HG02642 (cell line): ENCODE measurements around the gene CCT6B.
"Not testable (repeated sequence)": the region's sequence is repeated elsewhere in the genome, so short reads cannot be mapped to it uniquely, and the experiment has no call there.

ENCODE experiments used
- ATAC-seq: cut with Tn5 transposase; IDR thresholded peaks from one replicate; pipeline ENCODE4 v1.9.1; 2021; ENCODE audit warnings: mild to moderate bottlenecking; ENCODE audit not compliant: unreplicated experiment, poor library complexity

Gene CCT6B

DNA sequence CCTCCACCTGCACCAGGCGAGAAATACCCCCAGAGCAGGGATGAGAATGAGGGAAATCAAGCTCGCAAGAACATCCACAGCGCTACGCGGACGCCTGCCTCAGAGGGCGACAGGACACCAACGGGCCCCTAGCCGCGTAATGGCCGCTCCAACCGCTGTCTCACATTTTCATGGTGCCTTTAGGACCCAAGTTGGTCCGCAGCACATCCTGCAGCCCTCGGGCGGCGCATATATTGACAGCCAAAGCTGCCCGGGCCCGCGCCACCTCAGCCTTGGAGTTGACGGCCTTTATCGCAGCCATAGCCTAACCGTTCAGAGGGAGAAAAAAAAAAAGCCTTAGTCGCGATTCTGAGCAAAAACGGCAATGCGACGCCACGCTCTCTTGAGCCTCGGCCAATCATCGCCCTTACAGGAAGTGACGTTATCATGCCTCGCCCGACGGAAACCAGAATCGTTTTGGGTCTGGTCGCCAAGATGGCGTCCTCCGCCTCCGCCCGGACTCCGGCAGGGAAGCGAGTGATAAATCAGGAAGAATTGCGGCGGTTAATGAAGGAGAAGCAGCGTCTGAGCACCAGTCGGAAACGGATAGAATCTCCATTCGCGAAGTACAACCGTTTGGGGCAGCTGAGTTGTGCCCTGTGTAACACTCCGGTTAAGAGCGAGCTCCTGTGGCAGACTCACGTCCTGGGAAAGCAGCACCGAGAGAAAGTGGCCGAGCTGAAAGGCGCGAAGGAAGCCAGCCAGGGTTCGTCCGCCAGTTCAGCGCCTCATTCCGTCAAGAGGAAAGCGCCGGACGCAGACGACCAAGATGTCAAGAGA lies at the start of gene CCT6B, which contains the start of gene ZNF830:
Gene CCT6B (minus strand): TSS at position 368 of the 819 bp plus-strand sequence. CDS start 67 bp downstream, at position 301.
Gene ZNF830 (plus strand): TSS at position 448 of the 819 bp plus-strand sequence. CDS start 27 bp downstream, at position 475.
- peak; percentile 93 for ATAC-seq

DNA sequence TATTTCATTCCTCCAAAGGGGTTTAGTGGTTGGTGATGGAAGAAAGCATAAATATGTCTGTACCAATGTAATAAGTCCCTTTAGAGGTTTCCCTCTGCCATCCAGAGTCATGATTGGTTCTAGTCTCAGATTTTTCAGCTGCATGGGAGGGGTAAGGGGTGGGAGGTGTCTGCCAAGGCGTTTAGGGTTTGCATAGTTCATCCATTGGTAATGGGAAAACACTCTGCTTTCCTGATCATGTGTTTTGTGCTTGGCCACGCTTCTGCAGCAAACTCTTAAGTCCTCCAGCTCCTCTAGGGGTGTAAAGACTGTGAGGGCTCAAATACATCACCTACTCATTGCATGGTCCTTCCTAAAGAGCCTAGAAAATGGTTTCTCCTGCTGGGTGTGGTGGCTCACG lies 48.8 kb upstream of the CCT6B start:
- ATAC-seq = no peak

DNA sequence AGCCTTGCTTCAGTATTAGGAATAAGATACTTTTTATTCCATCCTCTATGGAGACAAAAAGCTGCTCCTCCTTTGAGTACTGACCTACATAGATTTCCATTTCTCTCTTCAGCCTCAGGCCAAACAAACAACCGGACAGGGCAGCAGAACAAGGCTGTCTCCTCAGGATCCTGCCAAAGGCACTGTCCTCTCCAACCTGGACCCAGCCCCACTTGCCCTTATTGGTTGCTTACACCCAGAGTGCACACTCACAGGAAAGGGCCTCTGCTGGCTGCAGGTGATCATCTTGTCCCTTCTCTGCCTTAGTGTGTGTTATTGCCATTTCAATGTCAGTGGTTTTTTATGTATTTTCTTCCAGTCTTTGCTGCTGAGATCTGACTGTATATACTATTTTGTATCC lies 45.7 kb upstream of the CCT6B start:
- ATAC-seq = no peak

GRCh38 chr17:35006345-35006744 lies 45.1 kb upstream of the CCT6B start:
- no peak for ATAC-seq

GRCh38 chr17:35003778-35004177 lies 42.5 kb upstream of the CCT6B start:
- no peak for ATAC-seq

- no peak for ATAC-seq
These were observed 41.8 kb upstream of the CCT6B start for GRCh38 chr17:35002876-35003551.

- no peak for ATAC-seq
These were observed 40.3 kb upstream of the CCT6B start for GRCh38 chr17:35001549-35001948.

DNA sequence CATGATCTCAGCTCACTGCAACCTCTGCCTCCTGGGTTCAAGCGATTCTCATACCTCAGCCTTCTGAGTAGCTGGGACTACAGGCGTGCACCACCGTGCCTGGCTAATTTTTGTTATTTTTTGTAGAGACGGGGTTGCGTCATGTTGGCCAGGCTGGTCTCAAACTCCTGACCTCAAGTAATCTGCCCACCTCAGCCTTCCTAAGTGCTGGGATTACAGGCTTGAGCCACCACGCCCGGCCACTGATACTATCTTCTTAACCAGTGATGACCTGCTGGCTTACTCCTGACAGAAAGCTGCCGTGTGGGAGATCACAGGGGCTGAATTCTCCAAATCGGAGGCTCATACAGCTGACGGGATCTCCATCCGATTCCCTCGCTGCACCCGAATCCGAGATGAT lies 39.7 kb upstream of the CCT6B start:
- ATAC-seq = not testable (repeated sequence)

GRCh38 chr17:34999456-34999855 lies 38.2 kb upstream of the CCT6B start:
- no peak for ATAC-seq

- ATAC-seq = peak; percentile 56
These were observed 36.9 kb upstream of the CCT6B start for GRCh38 chr17:34998205-34998604.

GRCh38 chr17:34997355-34997862 lies 36.1 kb upstream of the CCT6B start:
- ATAC-seq = no peak

DNA sequence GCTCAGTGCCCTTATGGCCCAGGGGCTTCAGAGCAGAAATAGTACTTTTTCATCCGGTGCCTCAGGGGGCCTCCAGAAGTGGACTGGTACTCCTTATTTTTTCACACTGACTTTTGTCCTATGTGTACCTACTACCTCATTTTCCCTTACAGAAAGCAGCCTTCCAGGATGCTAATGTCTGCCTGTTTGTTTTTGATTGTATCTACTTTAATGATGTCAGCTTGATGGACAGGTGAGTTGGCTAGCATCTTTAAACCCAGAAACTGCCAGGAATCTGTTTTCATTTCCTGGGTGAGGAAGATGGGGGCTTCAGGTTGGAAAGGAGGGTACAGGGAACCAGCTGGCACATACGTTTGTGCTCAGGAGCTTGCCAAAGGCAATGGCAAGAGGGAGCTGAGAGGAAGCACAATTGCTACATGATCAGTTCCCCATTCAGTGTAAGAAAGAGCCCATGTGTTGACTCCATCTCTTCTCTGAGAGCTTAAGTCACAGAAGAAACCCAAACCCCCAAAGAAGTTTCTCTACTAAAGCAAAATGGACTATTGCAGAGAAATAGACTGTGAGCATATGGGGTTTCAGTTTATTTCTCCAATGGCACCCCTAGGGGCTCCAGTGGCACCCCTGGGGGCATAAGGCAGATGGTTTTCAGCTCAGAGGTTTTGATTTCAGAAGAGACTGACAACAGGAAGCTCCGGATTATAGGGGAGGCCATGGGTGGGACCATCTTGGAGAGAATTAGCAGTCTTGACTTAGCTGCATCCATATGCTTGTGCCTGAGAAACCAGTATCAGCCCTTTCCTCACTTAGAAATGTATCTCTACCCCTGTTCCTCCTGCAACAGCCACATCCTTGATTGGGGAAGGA lies 35.4 kb upstream of the CCT6B start:
- no peak for ATAC-seq

GRCh38 chr17:34993031-34993430 lies 31.8 kb upstream of the CCT6B start:
- no peak for ATAC-seq

DNA sequence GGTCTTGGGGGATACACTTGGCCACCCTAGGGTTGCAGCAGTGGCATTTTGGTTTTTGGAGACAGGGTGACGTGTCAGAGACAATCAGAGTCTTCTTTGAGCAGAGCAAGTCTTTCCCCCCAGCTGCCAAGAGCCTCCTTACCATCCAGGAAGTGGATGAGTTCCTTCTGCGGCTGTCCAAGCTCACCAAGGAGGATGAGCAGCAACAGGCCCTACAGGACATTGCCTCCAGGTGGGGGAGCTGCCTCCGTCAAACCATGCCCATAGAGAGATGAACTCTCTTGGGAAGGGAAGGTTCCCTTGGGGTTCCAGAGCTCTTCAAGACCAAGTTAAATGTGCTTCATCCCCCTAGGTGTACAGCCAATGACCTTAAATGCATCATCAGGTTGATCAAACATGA lies 30.3 kb upstream of the CCT6B start:
- ATAC-seq = no peak

- ATAC-seq = no peak
These were observed 29.7 kb upstream of the CCT6B start for GRCh38 chr17:34990921-34991365.

- ATAC-seq = no peak
These were observed 28.2 kb upstream of the CCT6B start for GRCh38 chr17:34989473-34989872.

DNA sequence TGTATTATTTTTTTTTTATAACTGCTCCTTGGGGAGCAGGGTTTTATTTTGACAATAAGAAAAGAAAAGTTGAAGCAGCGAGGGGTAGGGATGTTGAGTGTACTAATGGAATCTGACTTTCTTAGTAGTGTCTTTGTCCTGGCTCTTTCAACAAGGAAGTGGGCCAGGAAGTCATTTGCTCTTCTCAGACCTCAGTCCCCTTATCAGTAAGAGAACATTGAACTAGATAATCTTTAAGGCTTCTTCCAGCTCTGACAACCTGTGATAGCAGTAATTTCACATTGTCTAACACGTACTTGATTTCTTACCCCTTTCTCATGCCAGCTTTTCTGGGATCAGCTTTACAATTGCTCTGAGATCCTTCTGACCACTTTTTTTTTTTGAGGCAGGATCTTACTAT lies 27.4 kb upstream of the CCT6B start:
- ATAC-seq = no peak

GRCh38 chr17:34987232-34987631 lies 26.0 kb upstream of the CCT6B start:
- ATAC-seq = no peak

DNA sequence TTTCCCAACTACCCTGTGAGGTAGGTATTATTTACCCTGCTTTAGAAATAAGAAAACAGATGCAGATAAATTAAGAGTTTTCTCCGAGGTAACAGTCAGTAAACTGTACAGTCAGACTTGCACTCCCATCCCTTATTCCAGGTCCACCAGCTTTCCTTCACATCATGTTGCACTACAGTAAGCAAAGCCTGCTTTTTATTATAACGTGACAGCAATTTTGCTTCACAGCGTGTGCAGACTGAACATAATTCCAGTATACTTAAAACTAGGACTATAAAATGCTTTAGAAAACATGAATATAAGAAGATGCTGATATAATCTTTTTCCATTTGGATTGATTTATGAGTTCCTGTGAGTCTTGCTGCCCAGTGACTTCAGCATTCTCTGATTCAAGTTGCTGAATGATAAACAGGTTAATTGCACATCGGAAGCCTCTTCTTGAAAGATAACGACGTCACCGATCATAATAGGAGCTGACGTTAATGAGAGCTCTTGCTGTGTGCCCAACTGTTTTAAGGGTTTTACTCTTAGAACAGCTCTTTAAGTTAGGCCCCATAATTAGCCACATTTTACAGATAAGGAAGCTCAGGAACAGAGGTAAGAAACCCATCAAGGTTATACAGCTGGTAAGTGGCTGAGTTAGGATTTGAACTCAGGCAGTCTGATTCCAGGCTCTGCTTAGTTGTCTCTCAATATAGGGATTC lies 20.4 kb upstream of the CCT6B start:
- no peak for ATAC-seq
